SK-N-SH (cell line): Measurements from ENCODE around the gene MBTPS2.

Experiments used
- ELF1 ChIP-seq: IDR thresholded peaks from 2 replicates; pipeline ENCODE4 v1.4.0; 2012
- EP300 ChIP-seq, 2 experiments: IDR thresholded peaks; 2 replicates each; pipeline versions ENCODE4 v1.4.0 to v1.6.1; 2012; ENCODE audit warnings: borderline replicate concordance in 1 of 2, low read depth in 1 of 2, low read length in 1 of 2
- FOXJ3 ChIP-seq: sonication (generic); formaldehyde crosslinking; IDR thresholded peaks from 2 replicates; pipeline ENCODE4 v1.5.1; 2020; ENCODE audit warnings: mild to moderate bottlenecking, missing genetic modification reagents
- JUND ChIP-seq: IDR thresholded peaks from 2 replicates; pipeline ENCODE4 v1.4.0; 2012
- MXI1 ChIP-seq: IDR thresholded peaks from 2 replicates; pipeline ENCODE4 v1.6.1; 2012; ENCODE audit warnings: mild to moderate bottlenecking, low read depth, low read length, improper control_type of control experiment
- NFIC ChIP-seq: IDR thresholded peaks from 2 replicates; pipeline ENCODE4 v1.4.0; 2012; ENCODE audit warnings: borderline replicate concordance
- POLR2AphosphoS5 ChIP-seq: IDR thresholded peaks from 2 replicates; pipeline ENCODE4 v1.6.1; 2012; ENCODE audit warnings: low read depth, low read length
- RCOR1 ChIP-seq: fragments of 150-350 bp; IDR thresholded peaks from 2 replicates; pipeline ENCODE4 v1.6.1; 2017; ENCODE audit warnings: antibody characterized with exemption, low read length
- SMC3 ChIP-seq: IDR thresholded peaks from 2 replicates; pipeline ENCODE4 v1.6.1; 2012; ENCODE audit warnings: low read depth, low read length, improper control_type of control experiment
- TCF12 ChIP-seq: IDR thresholded peaks from 2 replicates; pipeline ENCODE4 v1.4.0; 2012
- TF ChIP-seq, protein P1 (sequence below): fragments of 200-600 bp; sonication (generic); IDR thresholded peaks from 2 replicates; pipeline ENCODE4 v1.6.1; 2017; ENCODE audit warnings: antibody characterized with exemption, mild to moderate bottlenecking, moderate library complexity
- TF ChIP-seq, protein P2 (sequence below): IDR thresholded peaks from 2 replicates; pipeline ENCODE4 v1.6.1; 2012; ENCODE audit warnings: mild to moderate bottlenecking, low read depth, low read length, moderate library complexity
- TF ChIP-seq, protein P3 (sequence below): IDR thresholded peaks from 2 replicates; pipeline ENCODE4 v1.4.0; 2012; ENCODE audit warnings: low read depth

GRCh38 chrX:21873063-21873775, 33.8 kb downstream of the MBTPS2 start:
- TF ChIP-seq, protein P1, sequence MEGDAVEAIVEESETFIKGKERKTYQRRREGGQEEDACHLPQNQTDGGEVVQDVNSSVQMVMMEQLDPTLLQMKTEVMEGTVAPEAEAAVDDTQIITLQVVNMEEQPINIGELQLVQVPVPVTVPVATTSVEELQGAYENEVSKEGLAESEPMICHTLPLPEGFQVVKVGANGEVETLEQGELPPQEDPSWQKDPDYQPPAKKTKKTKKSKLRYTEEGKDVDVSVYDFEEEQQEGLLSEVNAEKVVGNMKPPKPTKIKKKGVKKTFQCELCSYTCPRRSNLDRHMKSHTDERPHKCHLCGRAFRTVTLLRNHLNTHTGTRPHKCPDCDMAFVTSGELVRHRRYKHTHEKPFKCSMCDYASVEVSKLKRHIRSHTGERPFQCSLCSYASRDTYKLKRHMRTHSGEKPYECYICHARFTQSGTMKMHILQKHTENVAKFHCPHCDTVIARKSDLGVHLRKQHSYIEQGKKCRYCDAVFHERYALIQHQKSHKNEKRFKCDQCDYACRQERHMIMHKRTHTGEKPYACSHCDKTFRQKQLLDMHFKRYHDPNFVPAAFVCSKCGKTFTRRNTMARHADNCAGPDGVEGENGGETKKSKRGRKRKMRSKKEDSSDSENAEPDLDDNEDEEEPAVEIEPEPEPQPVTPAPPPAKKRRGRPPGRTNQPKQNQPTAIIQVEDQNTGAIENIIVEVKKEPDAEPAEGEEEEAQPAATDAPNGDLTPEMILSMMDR = no peak
- TF ChIP-seq NFIC (no peak), RCOR1 (no peak), TCF12 (no peak), SMC3 (no peak), POLR2AphosphoS5 (no peak), MXI1 (no peak), EP300 (IDR thresholded peaks at IDR 0.05; ENCODE audit: borderline replicate concordance in 1 of 2, low read depth in 1 of 2, low read length in 1 of 2) (no peak), JUND (no peak), FOXJ3 (CRISPR knock-in tag) (no peak), ELF1 (no peak)
- TF ChIP-seq, protein P2, sequence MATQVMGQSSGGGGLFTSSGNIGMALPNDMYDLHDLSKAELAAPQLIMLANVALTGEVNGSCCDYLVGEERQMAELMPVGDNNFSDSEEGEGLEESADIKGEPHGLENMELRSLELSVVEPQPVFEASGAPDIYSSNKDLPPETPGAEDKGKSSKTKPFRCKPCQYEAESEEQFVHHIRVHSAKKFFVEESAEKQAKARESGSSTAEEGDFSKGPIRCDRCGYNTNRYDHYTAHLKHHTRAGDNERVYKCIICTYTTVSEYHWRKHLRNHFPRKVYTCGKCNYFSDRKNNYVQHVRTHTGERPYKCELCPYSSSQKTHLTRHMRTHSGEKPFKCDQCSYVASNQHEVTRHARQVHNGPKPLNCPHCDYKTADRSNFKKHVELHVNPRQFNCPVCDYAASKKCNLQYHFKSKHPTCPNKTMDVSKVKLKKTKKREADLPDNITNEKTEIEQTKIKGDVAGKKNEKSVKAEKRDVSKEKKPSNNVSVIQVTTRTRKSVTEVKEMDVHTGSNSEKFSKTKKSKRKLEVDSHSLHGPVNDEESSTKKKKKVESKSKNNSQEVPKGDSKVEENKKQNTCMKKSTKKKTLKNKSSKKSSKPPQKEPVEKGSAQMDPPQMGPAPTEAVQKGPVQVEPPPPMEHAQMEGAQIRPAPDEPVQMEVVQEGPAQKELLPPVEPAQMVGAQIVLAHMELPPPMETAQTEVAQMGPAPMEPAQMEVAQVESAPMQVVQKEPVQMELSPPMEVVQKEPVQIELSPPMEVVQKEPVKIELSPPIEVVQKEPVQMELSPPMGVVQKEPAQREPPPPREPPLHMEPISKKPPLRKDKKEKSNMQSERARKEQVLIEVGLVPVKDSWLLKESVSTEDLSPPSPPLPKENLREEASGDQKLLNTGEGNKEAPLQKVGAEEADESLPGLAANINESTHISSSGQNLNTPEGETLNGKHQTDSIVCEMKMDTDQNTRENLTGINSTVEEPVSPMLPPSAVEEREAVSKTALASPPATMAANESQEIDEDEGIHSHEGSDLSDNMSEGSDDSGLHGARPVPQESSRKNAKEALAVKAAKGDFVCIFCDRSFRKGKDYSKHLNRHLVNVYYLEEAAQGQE = no peak
- TF ChIP-seq, protein P3, sequence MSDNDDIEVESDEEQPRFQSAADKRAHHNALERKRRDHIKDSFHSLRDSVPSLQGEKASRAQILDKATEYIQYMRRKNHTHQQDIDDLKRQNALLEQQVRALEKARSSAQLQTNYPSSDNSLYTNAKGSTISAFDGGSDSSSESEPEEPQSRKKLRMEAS = no peak
